Measurements from ENCODE around the gene IFFO2. TPM values are rescaled to one million over a fixed set of nuclear protein-coding genes. Genes with fewer than 3 reads are reported as not detected.

IFFO2 gene
- 12.2 TPM for total RNA-seq

GRCh38 chr1:18956193-18957135, at the start of gene IFFO2:
Gene IFFO2, minus strand, starts transcription at chr1:18956676. Its CDS starts 344 bp downstream, at chr1:18956332.
- DNase-seq (ENCODE audit: low spot score), result peak; percentile 98

DNA sequence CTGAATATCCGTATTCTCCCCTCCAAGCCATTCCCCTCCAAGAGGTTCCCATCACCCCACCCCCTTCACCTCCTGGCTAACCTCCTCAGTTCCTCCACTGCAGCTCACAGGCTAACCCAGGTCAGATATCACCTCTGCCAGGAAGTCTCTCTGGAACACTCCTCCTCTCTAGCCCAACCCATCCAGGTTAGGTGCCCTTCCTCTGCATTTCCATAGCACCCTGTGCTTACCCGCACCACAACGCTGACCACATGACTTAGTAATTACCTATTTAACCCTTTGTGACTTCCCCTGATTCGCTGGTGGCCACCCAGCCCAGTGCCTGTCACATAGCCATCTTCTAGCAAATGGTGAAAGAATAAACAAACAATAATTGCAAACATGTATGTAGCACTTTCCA, 49.5 kb upstream of the IFFO2 start:
- DNase-seq (ENCODE audit: low spot score), result peak; percentile 9

GRCh38 chr1:19003371-19004290, 47.2 kb upstream of the IFFO2 start:
- peak; percentile 4 for DNase-seq (ENCODE audit: low spot score)

DNA sequence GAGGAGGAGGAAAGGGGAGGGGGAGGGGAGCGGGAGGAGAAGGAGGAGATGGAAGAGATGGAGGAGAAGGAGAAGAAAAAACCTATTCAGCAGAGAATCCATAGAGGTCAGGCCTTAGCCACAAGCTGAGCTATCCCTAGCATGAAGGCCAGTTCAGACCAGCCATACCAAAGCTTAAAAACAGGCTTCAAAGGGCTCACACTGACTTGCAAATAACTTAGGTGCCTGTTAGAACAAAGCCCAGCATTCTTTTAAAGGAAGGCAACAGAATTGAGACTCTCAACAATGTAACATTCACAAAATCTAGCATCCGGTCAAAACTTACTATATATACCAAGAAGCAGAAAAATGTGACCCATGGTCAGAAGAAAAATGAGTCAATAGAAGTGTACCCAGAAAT, 43.6 kb upstream of the IFFO2 start:
- DNase-seq (ENCODE audit: low spot score), result peak; percentile 0

DNA sequence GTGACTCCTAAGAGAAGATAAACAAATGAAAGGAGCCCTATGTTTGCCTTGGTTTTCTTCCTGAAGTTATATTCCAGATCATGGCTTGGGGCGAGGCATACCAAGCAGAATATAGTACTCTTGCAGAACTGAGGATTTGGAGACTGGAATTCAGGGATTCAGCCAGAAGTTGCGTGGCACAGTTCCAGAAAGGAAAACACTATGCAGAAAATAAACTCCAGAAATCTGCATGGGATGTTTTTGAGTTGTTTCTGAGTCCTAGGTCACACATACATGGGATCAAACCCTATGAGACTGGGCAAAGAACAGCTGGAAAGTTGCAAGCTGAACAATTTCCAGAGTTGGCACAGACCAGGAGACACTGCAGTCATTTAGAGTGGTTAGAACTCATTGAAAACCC, 42.9 kb upstream of the IFFO2 start:
- DNase-seq (ENCODE audit: low spot score), result no peak

DNA sequence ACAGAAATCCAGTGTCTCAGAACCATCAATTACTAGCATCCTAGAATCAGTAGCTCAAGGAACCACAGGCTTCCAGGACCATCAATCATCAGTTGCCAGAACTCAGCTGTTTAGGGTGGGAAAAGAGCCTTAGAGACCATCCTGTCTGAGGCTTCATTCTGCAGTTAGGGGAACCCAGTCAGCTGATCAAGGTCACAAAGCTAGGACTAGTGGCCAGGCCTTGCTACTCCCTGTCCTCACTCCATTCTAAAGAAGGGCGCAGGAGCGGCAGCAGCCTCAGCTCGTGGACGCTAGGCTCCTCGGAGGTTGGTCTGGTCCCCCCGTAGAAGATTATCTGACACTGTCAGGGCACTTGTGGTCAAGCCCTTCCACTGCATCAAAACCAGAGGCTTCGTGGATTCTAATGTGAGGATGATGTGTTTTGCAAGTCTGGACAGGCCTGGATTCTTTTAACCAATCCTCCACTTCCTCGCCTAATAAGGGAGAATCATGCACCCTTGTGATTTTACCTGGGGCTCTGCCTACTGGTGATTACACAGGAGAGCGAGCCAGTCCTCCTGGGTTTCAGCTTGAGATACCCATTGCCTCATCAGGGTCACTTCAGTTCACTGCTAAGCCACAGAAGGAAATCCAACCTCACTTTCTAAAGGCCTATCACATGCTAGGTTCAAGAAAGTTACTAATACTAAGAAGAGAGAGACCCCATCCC, 41.7 kb upstream of the IFFO2 start:
- no peak for DNase-seq (ENCODE audit: low spot score)

- DNase-seq (ENCODE audit: low spot score), result no peak
These were observed 41.0 kb upstream of the IFFO2 start for GRCh38 chr1:18997508-18997907.

DNA sequence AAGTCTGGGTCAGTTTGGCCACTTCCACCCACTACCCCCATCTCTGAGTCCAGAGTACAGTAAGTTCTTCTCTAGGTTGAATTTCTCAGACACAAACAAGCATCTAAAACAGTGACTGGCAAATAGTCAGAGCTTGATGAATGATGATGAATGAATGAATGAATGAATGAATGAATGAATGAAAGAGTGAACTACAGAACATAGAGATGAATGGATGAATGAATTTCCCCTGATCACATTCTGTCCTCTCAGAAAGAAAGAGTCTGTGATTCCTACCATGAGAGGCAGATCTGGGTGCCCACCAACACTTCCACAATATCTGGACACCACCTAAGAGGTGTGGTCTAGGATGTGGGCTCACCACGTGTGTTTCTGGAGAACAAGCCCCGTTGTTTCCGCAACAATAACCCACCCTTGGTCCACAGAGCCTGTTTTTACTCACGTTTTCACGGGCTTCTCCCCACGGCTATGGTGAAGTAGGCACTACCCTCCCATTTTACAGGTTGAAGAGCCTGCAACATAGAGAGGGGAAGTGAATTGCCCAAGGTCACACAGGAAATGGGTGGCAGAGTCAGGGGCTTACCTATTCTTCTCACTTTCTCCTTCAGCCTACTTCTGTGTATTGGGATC, 40.2 kb upstream of the IFFO2 start:
- no peak for DNase-seq (ENCODE audit: low spot score)

DNA sequence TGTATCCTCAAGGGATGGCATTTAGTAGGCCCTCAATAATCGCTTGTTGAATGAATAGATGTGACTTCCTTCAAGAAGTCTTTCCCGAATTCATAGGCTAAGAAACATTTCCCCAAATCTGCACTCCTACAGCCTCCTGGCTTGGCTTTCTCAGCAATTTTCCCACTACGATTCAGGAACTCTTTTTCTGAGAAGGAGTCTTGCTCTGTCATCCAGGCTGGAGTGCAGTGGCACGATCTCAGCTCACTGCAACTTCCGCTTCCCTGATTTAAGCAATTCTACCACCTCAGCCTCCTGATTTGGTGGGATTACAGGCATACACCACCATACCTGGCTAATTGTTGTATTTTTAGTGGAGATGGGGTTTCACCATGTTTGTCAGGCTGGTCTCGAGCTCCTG, 37.9 kb upstream of the IFFO2 start:
- no peak for DNase-seq (ENCODE audit: low spot score)

- DNase-seq (ENCODE audit: low spot score), result no peak
These were observed 36.2 kb upstream of the IFFO2 start for GRCh38 chr1:18992646-18993045.

- no peak for DNase-seq (ENCODE audit: low spot score)
These were observed 35.1 kb upstream of the IFFO2 start for GRCh38 chr1:18991585-18991984.

DNA sequence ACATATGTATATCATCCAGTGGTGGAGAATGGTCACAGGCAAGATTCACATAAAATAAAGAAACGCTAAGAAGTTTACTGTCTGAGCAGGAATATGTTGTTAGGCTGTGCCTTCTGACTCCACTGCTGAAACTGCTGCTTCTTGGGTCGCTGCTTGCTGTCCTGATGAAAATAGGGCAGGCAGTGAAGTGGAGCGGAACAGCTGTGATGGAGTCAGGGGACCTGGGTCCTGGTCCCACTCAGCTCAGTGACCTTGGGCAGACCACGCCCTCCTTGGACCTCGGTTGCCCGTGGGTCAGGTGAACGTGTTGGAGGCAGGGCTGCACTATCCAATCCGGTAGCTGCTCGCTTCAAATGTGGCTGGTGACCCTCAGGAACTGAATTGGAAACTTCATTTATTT, 33.4 kb upstream of the IFFO2 start:
- no peak for DNase-seq (ENCODE audit: low spot score)

GRCh38 chr1:18989176-18989799, 32.8 kb upstream of the IFFO2 start:
- no peak for DNase-seq (ENCODE audit: low spot score)

GRCh38 chr1:18981242-18981641, 24.8 kb upstream of the IFFO2 start:
- DNase-seq (ENCODE audit: low spot score), result no peak

DNA sequence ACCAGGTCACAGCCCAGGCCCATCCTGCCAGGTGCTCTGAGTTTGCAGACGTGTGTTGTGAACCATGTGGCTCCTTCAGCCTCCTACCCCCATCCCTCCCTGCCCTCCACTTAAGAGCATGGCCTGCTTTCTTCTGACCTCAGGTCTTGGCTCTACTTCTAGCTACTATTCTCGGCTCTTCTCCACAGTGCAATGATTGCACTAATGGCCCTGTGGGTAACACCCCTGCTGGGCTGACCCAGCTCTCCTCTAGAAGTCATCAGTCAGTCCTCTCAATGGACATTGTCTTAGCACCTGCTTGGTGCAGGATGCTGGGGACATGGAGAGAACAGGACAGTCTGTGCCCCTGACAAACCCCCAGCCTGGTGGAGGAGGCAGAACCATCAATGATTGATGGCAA, 22.2 kb upstream of the IFFO2 start:
- DNase-seq (ENCODE audit: low spot score), result no peak

DNA sequence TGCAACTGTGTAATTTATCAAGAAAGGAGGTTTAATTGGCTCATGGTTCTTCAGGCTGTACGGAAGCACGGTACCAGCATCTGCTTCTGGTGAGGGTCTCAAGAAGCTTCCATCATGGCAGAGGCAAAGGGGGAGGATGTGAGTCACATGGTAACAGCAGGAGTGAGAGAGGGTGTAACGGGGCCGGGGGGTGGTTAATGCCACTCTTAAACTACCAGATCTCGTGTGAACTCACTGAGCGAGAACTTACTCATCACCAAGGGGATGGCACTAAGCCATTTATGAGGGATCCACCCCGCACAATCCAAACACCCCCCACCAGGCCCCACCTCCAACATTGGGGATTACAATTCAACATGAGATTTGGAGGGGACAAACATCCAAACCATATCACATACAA, 21.0 kb upstream of the IFFO2 start:
- DNase-seq (ENCODE audit: low spot score), result no peak

GRCh38 chr1:18976096-18976495, 19.6 kb upstream of the IFFO2 start:
- DNase-seq (ENCODE audit: low spot score), result no peak

GRCh38 chr1:18974606-18975005, 18.1 kb upstream of the IFFO2 start:
- DNase-seq (ENCODE audit: low spot score), result no peak

GRCh38 chr1:18974005-18974404, 17.5 kb upstream of the IFFO2 start:
- no peak for DNase-seq (ENCODE audit: low spot score)

DNA sequence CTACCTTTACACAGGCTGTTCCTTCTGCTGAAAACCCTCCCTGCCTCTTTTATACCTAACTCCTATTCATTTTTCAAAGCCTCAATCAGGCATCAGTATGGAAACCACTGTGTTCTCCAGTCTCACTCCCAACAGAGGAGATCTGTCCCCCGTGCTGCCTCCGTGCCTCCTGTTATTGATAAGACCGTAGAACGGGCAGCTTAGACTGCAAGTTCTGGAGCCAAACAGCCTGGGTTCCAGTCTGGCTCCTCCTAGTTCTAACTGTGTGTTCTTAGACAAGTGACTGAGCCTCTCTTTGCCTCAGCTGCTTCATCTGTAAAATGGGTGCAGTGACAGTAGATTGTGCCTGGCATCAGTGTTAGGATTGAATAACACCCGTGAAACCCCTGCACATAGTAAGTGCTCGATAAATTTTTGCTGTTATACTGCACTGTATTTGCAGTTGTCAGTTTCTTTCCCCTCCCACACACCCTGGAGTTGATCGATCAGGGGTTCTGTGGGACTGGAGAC, 17.0 kb upstream of the IFFO2 start:
- DNase-seq (ENCODE audit: low spot score), result no peak

DNA sequence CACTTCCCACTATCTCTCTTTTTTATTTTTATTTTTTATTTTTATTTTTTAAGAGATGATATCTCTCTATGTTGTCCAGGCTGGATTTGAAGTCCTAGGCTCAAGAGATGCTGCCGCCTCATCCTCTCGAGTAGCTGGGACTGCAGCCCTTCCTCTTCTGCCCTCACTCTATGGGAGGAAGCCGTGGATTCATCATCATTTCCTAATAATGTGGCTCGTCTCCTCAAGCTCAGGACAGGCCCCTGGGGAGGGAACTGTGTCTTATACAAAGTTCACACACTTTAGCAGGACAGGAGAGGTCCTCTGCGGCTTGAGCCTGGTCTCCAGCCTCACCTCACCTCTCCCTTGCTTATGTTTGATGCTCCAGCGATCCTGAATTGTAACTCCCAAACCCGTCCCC, 16.5 kb upstream of the IFFO2 start:
- no peak for DNase-seq (ENCODE audit: low spot score)

Measured in mucosa of gallbladder (tissue), 1 donor.